Subcutaneous adipose tissue (tissue), 4 donors: ENCODE results near the gene KIFC3. TPM values are rescaled to one million over a fixed set of nuclear protein-coding genes. Genes with fewer than 3 reads are reported as not detected.

Experiments
- total RNA-seq, 4 donors: library from RNA; depleted of rRNA; stranded (reverse); fragments of >200 nt; gene quantifications; one replicate each; pipeline ENCODE4 v1.1.0, GENCODE V29; 2016
- TF ChIP-seq, protein P1 (sequence below): fragments of 450-650 bp; IDR thresholded peaks from one replicate; pipeline ENCODE4 v1.5.1; 2016; ENCODE audit warnings: low read depth, mild to moderate bottlenecking, control low read depth, antibody characterized with exemption, moderate library complexity

The KIFC3 gene
- total RNA-seq, 4 donors from 2014 or later, result 17.9 to 58.8 (median 28.7) TPM

DNA sequence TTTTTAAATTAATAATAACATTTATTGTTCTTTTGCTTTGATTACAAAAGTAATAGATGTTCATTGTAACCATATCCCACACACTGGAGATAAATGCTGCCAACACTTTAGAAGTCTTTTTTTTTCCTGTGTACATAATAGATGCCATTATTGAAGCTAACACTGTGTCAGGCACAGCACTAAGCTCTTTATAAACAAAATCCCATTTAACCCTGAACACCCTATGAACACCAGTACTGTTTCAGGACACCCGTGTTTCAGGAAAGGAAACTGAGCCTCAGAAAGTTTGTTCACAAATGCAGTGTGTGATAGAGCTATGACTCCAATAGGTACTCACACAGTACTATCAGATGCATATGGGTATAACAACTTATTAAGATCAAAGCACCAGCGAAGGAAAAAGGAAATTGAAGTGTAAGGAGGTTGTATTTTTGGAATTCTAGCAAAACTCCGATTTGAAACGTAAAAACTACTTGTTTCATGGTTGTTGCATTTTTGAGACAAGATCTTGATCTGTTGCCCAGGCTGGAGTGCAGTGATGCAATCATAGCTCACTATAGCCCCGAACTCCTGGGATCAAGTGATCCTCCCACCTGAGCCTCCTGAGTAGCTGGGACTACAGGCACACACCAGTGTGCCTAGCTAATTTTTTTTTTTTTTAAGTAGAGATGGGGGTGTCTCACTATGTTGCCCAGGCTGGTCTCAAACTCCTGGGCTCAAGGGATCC lies 2.0 kb upstream of the KIFC3 start:
- TF ChIP-seq, protein P1, sequence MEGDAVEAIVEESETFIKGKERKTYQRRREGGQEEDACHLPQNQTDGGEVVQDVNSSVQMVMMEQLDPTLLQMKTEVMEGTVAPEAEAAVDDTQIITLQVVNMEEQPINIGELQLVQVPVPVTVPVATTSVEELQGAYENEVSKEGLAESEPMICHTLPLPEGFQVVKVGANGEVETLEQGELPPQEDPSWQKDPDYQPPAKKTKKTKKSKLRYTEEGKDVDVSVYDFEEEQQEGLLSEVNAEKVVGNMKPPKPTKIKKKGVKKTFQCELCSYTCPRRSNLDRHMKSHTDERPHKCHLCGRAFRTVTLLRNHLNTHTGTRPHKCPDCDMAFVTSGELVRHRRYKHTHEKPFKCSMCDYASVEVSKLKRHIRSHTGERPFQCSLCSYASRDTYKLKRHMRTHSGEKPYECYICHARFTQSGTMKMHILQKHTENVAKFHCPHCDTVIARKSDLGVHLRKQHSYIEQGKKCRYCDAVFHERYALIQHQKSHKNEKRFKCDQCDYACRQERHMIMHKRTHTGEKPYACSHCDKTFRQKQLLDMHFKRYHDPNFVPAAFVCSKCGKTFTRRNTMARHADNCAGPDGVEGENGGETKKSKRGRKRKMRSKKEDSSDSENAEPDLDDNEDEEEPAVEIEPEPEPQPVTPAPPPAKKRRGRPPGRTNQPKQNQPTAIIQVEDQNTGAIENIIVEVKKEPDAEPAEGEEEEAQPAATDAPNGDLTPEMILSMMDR, result no peak

DNA sequence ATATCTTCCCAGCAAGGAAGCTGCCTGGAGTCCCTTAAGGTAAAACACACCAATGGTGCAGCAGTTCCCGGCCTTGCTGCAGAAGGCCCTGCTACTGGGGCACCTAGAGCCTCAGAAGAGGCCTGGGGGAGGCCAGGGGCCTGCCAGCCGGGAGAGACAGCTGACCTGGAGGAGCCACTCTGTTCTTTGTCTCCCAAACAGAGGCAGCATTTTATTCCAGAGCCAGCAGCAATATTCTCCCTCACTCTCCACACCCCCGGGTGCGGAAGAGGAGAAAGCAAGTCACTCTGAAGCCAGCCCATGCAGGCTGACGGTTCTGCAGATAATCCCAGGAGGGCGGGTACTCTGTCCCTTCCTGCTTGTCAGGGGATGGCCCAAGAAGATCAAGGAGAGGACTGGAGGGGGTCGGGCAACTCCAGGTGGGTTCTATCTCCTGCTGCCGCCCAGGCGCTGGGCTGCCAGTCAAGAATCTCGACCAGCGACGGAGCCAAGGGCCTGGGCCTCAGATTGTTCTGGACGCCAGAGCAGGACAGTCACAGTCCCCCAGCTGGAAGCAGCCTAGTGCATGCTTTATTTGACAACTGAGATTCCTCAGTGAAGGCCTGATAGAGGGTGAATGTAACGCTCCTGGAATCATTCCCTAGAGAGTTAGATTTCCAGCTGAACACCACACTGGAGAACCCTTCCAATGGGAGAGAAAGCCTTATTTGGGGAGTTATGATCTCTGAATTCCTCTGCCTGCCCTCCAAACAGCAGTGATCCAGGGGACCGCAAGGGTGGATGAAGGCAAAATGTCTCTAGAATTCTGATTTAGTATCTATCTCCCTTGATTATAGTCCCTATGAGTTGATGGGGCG lies 1.1 kb upstream of the KIFC3 start:
- TF ChIP-seq, protein P1, result no peak

DNA sequence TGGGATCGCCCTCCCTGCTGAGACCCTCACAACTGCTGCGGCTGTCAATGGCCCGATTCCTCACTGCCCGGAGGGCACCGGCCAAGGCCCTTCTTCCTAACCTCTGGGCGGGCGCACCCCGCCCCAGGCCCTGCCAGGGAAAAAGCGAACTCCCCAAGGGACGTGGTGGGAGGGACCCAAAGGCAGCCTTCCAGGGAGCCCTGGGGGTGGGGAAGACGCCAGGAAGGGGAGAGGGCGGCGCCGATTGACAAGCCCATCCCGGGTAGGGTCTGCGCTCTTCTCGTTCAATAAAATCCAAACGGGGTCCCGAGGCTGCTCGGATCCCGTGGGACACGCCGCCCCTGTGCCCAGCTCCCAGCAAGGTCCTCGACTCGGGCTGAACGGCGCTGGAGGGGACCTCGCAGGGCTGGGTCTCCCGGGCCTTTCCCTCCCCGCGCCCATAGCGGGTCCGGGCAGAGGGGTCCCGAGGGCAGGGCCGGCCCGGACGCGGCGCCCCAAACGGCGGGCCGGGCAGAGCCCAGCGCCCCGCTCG lies 416 bp downstream of the KIFC3 start:
- TF ChIP-seq, protein P1, result no peak

DNA sequence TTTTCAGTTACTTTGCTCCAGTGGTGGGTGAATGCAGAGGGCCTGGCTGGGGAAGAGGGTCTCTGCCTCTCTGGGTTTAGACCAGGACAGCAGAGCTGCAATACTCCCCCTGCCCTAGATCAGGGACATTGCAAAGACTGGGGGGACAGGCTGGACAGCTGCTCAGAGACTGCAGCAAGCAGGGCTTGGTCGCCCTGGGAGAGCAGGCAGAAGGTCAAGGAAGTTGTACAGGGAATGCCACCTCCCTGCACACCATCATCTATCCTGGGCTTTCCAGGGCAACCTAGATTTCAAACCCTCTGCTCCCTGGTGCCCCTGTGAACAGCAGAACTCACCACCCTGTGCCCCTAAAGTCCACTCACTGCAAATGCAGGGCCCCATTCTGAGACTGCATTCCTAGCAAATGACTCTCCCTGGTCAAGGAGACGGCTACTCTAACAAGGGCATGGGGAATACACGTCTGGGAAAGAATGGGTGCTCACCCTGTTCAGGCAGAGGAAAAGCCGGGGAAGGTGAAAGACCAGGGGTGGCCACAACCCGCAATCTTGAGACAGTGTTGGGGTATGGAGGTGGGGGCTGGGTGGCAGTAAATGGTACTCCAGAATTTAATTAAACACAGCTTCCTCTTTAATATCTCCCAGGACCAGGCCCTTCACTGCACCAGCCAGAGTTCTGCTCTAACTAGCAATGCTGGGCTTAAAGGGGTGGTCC lies 1.0 kb downstream of the KIFC3 start:
- TF ChIP-seq, protein P1, result no peak

DNA sequence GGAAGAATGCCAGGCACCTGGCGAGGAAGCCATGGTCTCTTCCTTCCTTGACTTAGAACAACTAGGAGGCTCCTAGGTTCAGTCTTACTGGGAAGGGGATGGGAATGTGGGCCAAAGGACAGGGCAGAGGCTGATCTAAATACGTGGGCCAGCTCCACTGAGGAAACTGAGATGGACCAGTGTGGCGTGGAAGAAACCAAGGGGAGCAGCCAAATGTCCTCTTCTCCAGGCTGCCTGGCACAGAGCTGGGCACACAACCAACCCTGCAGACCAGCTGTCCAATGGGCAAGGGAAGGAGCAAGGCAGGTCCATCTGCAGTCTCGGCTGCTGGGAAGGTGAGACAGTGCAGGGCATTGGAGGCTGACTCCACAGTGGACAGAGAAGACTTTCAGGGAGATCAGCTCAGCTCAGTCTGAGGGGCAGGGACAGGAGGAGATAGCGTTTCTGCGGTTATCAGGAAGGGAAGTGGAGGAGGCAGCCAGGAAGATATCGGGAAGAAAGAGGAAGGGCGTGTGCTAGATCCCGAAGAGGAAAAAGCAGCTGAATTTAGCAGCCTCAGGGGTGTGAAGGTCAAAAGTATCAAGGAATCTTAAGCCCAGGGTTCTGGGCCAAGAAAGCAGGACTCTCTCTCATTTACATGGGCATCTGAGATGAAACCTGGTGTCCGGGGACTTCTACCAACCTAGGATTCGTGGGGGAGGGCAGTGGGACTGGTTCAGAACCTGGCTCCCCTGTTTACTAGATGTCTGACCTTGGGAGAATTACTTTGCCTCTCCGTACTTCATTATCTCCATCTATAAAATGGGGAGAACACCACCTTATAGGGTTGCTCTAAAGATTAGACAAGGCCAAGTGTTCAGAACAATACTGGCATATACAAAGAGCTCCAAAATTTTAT lies 1.8 kb downstream of the KIFC3 start:
- TF ChIP-seq, protein P1, result no peak

DNA sequence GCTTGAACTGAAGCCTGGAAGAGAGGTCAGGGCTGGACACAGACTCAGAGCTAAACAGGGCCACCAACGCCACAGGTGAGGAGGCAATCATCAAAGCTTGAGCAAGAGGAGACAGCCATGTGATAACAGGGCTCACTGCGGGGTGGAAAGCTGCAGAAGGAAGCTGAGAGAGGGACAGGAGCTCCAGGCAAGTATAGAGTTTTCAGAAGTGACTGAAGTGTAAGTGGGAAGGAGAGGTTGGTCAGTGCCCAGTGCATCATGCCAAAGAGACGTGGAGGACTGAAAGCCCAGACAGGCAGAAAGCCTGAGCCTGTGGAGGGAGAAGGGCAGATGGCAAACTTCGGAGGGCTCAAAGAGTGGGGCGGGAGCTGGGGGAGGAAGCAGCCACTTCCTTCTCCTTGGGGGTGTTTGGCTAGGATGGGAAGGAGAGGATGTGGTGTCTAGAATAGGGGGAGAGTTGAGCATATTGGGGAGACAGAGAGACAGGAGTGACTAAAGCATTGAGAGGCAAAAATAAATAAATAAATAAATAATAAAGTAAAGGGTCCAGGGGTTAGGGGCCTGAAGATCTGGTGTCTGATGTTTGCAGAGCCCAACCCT lies 2.6 kb downstream of the KIFC3 start:
- TF ChIP-seq, protein P1, result no peak
